ENCODE data around the gene DPH2.

GRCh38 chr1:44015206-44015605, 45.4 kb downstream of the DPH2 start:
- TF ChIP-seq CTCF (IDR thresholded peaks at IDR 0.05) (no peak), POLR2A (IDR thresholded peaks at IDR 0.05) (no peak)

Data from uterus (tissue), 2 donors.